Measurements from ENCODE around the gene ENPP1.
"Not testable (repeated sequence)": the region's sequence is repeated elsewhere in the genome, so short reads cannot be mapped to it uniquely, and the experiment has no call there.

ENPP1 gene

DNA sequence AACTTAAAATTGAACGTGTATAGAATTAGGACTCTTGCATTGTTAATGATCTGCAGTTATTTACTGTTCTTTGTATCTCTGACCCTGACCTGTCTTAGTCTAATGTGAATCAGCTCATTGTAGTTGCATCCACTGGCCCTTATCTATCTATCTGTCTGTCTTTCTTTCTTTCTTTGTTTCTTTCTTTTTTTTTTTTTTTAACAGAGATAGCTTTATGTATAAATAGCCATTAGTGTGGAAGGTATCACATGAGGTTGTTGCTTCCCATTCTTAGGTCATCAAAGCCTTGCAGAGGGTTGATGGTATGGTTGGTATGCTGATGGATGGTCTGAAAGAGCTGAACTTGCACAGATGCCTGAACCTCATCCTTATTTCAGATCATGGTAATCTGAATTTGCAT lies 59.9 kb downstream of the ENPP1 start:
- no peak for DNase-seq (ENCODE audit: low read depth in 1 of 2, low spot score in 1 of 2)

DNA sequence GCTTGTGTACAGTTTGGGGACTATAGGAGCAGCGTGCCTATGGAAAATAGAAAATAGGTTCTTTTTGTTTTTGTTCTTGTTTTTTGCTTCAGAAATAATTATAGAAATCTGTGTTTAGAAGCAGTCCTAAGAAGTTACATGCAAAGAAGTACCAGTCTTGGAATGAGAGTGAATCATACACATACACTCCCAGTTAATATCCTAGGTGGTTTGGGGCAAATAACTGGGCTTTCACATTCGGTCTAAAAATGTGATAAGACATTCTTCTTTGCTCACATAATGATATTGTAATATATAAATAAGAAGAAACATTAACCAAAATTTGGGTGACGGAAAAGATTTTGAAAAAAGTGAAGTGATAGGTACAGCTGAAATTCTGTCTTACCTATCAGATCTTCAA lies 61.0 kb downstream of the ENPP1 start:
- DNase-seq (ENCODE audit: low read depth in 1 of 2, low spot score in 1 of 2), result no peak

DNA sequence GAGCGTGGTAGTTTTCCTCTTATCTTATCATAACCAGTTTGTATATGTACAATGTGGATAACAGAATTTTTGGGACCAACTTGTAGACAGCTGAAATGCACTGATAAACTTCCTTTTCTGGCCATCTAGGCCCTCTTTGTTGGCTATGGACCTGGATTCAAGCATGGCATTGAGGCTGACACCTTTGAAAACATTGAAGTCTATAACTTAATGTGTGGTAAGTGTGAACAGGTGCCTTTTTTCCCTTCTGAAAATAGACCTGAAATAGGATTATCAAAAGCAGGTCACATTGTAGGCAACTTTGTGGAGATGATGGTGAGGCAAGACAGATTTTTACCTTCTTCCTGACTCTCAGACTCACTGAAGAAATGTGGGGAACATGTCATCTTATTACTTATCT lies 67.8 kb downstream of the ENPP1 start:
- no peak for DNase-seq (ENCODE audit: low read depth in 1 of 2, low spot score in 1 of 2)

DNA sequence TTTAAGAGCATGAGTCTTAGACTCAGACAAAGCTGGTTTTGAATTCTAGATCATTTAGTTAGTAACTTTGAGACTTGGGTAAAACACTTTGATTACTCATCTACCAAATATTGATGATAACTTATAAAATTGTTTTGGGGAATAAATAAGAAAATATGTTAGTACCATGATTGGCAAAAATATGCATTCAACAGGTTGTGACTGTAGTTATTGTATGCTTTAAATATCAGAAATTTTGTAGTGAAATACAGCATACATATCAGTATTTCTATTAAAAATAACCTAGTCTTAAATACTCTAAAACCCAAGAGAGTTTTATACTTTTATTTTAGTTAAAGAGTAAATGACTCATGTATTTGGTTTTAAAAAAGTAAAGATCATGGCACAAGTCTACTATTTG lies 68.7 kb downstream of the ENPP1 start:
- no peak for DNase-seq (ENCODE audit: low read depth in 1 of 2, low spot score in 1 of 2)

DNA sequence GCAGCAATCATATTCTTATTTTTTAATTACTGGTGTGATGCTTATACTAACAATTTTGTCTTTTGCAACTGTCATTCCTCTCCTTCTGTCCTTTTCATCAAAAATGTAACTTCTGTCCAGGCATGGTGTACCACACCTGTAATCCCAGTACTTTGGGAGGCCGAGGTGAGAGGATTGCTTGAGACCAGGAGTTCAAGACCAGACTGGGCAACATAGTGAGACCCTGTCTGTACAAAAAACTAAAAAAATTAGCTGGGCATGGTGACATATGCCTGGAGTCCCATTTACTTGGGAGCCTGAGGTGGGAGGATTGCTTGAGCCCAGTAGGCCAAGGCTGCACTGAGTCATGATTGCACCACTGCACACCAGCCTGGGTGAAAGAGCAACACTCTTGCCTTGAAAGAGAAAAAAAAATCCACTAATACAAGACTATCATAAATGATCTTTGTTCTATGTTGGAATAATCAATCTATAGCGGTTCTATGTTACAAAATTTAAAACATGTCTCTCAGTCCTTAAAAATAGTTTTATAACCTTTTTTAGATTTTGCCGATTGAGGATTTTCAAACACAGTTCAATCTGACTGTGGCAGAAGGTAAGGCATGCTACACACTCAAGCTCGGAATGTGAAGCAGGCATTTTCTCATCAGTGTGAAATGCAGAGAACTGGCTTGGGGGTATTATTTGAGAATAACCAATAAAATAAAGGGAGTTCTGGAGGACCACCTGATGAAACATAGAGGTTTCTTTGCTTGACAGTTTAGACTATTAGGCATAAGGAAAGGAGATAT lies 70.4 kb downstream of the ENPP1 start:
- DNase-seq (ENCODE audit: low read depth in 1 of 2, low spot score in 1 of 2), result no peak

DNA sequence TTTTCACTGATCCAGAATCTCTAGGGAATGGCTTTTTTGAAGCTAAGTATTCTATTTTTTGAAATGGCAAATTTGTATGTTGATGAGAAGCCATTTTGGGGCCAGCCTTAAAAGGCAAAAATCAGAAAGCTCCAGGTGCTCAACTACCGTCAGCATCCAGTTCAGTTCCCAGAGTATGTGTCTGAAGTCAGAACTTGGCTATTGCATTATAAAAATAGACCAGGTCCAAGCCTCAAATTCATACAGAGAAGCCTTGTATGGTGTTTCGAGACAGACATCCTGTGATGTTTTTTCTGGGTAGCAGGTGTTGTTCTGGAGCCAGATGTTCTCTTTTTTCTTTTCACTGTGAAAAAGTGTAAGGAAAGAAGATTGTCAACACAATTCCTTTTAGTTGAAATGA lies 75.2 kb downstream of the ENPP1 start:
- DNase-seq (ENCODE audit: low read depth in 1 of 2, low spot score in 1 of 2), result no peak

DNA sequence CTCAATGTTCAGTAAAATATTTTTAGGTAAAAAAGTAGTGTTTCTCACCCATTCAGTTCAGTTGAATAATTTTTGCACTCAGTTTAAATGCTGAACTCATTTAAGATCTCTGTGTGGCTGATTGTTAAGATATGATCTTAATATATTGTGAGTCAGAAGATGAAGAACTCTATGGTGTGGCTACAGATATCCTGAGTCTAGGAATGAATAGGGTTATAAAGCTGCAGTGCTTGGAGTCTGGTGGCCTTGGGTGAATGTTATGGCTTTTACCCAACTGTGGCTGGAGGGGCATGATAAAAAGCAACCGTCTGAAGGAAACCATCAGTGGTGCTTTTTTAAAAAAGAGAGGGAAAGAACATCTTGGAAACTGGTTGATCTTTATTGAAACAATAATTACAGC lies 77.4 kb downstream of the ENPP1 start:
- no peak for DNase-seq (ENCODE audit: low read depth in 1 of 2, low spot score in 1 of 2)

DNA sequence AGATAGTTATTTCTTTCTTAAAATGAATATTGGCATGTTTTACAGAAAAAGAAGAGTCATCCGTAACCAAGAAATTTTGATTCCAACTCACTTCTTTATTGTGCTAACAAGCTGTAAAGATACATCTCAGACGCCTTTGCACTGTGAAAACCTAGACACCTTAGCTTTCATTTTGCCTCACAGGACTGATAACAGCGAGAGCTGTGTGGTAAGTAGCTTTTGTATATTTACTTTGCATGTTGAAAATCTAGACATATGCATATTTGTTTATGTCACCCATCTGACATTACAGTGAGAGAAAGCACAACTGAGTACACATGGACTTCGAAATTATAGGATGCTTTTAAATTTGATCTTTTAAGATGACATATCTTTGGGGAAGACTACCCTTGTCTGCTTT lies 78.7 kb downstream of the ENPP1 start:
- no peak for DNase-seq (ENCODE audit: low read depth in 1 of 2, low spot score in 1 of 2)

DNA sequence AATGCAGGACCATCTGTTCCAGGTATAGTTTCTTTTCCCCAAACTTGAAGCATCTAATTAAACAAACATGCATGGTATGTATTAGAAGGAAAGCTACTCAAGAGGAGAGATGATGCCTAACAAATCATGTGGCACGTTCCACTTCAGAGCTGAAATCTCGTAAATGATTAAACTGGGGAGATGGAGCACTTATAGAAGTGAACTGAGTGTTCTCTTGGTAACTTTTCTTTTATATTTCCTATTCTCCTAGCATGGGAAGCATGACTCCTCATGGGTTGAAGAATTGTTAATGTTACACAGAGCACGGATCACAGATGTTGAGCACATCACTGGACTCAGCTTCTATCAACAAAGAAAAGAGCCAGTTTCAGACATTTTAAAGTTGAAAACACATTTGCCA lies 82.3 kb downstream of the ENPP1 start:
- DNase-seq (ENCODE audit: low read depth in 1 of 2, low spot score in 1 of 2), result no peak

DNA sequence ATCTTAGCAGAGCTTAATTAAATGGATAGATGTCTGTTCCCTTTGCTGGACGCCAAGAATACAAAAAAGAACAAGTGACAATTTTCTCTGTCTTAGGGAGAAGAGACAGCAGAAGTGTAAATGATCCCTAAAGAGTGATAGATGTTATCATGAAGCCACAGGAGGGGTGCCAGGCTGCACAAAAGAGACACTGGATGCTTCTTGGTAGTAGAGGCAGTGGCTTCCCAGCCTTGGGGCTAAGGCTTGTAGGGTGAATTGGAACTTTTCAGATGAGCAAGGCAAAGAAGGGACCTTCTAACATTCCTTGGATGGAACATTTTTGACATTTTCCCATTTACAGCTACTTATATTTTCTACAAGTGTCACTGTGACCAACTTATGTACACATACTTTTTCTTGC lies 85.4 kb downstream of the ENPP1 start:
- DNase-seq (ENCODE audit: low read depth in 1 of 2, low spot score in 1 of 2), result no peak

DNA sequence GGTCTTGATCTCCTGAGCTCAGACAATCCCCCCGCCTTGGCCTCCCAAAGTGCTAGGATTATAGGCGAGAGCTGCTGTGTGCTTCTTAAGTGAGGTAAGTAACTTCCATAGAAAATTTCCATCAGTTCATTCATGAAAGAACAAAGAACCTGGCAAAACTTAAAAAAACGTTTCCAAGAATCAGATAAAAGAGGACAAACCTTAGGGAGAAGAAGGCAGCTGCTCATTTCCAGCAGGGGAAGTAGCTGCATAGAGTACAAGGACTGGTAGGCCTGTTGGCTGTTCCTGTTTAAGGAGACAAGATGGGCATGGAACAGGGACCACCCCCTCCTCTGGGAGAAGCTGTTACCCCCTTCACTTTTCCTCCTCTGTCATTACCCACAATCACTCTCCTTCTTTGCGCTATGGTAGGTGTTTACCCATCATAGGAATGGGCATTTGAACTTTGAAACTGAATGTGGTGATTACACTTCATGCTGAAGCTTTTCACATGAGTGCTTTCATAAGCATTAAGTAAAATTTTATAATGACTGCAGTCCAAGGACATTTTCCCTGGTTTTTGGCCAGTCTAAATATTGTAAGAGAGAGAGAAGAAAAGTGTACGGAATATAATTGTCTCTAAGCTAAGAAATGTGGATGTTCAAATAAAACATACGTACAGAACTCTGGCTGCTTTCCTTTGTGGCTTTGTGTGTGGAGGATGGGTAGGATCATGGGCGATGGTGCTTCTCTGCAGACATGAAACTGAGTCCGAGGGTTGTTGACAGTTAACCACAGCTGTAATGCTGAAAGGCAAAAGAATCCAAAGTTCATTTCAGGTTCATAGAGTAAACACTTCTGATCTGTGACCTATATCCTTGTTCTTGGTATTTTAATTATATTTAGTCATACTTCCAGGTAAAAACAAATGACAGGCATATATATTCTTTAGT lies 86.9 kb downstream of the ENPP1 start:
- no peak for DNase-seq (ENCODE audit: low read depth in 1 of 2, low spot score in 1 of 2)

DNA sequence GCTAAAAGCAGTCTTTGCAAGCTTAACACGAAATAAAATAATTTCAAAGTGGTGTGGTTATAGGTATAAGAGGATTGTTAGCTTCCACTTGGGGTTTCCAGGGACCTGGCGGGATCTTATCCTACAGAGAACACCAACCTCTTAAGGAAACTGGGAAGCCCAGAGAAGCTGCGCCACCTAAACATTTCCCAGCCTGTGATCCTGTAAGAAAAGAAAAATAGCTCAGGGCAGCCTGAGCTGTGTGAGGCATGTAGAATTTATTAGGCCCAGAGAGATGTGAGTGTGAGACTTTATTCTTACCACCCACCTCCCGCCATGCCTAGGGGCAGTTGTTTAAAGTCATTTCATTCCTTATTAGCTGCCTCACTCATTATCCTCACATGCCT lies 89.2 kb downstream of the ENPP1 start:
- DNase-seq (ENCODE audit: low read depth in 1 of 2, low spot score in 1 of 2), result no peak

DNA sequence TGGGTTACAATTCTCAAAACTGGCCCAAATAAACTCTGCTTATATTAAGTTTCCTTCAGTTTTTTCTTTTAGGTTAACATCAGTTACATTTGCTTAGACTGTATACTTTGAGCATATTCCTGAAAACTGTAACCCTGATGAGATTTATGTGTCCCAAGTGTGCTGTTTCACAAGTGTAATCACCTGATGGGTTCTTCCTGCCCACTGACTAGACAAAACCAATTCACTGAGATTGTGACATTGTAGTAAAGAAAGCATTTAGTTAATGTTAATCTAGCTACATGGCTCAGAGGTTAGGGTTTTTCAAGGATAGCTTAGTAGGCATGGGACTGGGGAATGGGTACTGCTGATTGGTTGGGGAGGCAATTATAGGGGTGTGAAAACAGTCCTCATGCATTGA lies 89.8 kb downstream of the ENPP1 start:
- DNase-seq (ENCODE audit: low read depth in 1 of 2, low spot score in 1 of 2), result no peak

DNA sequence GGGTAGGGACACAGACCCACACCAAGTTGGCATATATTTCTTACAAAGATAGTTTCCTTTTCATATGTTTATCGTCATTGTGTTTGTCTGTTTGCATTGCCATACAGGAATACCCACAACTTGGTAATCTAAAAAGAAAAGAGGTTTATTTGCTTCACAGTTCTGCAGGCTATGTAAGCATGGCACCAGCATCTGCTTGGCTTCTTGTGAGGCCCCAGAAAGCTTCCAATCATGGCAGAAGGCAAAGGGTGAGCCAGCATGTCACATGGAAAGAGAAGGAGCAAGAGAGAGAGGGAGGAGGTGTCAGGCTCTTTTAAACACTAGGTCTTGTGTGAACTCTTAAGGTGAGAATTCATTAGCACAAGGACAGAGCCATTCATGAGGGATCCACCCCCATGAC lies 90.9 kb downstream of the ENPP1 start:
- DNase-seq (ENCODE audit: low read depth in 1 of 2, low spot score in 1 of 2), result no peak

DNA sequence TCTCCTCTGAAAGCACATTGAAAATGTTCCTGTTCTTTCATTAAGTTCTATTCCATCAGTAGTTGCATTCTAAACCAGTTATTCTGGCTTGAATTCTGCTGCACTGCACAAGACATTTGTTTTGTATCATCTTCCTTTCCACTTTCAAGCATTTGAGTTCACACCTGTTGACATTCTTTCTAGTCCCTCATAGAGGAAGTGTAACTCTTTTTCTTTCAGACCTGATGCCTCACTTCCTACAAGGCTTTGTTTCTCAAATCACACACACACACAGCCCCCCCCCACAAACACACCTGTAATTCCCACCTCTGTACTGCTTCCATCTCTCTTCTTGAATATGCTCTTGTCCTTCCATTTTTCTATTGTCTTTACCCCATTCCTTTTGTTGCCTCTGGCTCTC lies 92.4 kb downstream of the ENPP1 start:
- no peak for DNase-seq (ENCODE audit: low read depth in 1 of 2, low spot score in 1 of 2)

DNA sequence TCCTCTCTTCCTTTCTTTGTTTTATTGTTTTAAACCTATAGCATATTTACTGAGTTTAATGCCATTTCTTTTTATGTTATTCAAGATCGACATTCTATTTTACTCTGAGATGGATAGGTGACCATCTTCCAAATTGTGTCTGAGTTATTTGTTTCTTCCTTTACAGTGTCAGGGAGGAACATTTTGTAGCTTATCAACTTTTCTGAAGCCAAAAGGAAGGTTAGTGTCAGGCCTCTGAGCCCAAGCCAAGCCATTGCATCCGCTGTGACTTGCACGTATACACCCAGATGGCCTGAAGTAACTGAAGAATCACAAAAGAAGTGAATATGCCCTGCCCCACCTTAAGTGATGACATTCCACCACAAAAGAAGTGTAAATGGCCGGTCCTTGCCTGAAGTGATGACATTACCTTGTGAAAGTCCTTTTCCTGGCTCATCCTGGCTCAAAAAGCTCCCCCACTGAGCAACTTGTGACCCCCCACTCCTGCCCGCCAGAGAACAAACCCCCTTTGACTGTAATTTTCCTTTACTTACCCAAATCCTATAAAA lies 93.6 kb downstream of the ENPP1 start:
- DNase-seq (ENCODE audit: low read depth in 1 of 2, low spot score in 1 of 2), result not testable (repeated sequence)

DNA sequence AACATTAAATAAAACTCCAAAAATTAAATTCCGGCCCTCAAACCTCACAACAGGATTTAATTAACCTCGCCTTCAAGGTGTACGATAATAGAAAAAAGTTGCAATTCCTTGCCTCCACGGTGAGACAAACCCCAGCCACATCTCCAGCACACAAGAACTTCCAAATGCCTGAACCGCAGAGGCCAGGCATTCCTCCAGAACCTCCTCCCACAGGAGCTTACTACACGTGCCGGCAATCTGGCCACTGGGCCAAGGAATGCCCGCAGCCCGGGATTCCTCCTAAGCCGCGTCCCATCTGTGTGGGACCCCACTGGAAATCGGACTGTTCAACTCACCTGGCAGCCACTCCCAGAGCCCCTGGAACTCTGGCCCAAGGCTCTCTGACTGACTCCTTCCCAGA lies 95.9 kb downstream of the ENPP1 start:
- not testable (repeated sequence) for DNase-seq (ENCODE audit: low read depth in 1 of 2, low spot score in 1 of 2)

DNA sequence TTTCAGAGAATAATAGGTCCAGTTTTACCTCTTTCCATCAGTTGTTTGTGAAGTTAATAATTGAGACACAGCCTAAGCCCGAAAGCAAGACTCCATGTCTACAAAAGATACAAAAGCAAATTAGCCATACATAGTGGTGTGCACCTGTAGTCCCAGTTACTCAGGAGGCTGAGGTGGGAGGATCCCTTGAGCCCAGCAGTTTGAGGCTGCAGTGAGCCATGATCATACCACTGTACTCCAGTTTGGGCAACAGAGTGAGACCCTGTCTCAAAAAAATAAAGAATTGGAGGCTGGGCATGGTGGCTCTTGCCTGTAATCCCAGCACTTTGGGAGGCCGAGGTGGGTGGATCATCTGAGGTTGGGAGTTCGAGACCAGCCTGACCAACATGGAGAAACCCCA lies 101.0 kb downstream of the ENPP1 start:
- DNase-seq (ENCODE audit: low read depth in 1 of 2, low spot score in 1 of 2), result not testable (repeated sequence)

DNA sequence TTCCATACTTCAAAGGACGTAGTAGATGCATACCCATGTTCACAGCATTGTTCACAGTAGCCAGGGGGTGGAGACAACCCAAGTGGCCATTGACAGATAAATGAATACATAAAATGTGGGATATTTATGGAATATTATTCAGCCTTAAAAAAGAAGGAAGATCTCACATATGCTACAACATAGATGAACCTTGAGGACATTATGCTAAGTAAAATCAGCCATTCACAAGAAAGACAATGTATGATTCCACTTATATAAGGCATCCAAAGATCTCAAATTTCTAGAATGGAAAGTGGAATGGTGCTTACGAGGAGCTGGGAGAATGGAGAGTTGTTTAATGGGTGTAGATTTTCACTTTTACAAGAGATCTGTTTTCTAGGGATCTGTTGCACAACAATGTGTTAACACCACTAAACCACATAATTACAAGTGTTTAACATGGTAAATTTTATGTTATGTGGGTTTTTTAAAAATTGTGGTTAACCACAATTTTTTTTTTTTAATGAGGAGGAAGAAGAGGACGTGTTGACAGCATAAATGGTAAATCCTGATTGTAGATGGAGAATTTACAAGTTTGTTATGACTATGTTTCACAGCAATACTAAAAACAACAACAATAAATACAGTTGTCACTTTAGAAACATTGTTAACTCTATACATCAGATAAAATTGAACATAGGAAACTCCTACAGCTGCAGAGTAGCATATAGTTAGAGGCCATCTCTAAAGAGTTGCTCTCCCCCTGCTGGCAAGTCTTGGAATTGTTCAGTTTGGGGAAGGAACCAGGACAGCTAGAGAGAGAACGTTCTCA lies 101.8 kb downstream of the ENPP1 start:
- peak; percentile 17 to 37 for DNase-seq (ENCODE audit: low read depth in 1 of 2, low spot score in 1 of 2)

DNA sequence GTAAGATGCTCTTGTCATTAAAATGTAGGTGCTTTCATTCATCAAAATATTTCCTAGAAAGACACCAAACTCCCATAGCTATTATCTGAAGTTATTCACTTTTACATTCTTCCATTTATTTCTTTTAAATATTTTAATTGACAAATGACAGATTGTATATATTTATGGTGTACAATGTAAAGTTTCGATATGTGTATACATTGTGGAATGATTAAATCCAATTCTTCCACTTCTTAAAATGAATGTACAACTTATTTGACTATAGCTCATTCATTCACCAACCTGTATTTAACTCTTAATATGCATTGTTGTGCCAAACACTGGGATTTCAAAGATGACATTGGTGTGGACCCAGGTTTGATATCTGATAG lies 102.4 kb downstream of the ENPP1 start:
- DNase-seq (ENCODE audit: low read depth in 1 of 2, low spot score in 1 of 2), result no peak

DNA sequence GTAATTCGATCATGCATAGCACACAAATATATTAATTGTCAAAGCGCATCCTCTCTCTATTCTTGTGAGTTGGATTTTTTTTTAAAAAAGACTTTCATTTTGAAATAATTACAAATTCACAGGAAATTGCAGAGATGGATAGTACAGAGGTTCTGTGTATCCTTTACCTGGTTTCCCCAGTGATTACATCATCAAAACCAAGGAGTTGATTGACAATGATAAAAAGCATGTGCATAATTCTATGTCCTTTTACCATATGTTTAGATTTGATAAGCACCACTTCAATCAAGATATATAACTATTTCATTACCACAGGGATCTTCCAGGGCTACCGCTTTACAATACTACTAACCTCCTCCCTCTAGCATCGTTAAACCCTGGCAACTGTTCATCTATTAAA lies 103.1 kb downstream of the ENPP1 start:
- no peak for DNase-seq (ENCODE audit: low read depth in 1 of 2, low spot score in 1 of 2)
